HUES48 (cell line): ENCODE results near the gene ZFP3.
"Not testable (repeated sequence)": the region's sequence is repeated elsewhere in the genome, so short reads cannot be mapped to it uniquely, and the experiment has no call there.

Source experiments
- H3K27ac ChIP-seq: one replicate; pipeline ENCODE4 v1.7.0; 2013; ENCODE audit warnings: low read depth, low read length, inconsistent platforms
- H3K27me3 ChIP-seq: 2 replicates; pipeline ENCODE4 v1.6.1; 2013; ENCODE audit warnings: mild to moderate bottlenecking, low read length; ENCODE audit not compliant: control insufficient read depth, insufficient read depth
- H3K36me3 ChIP-seq: 2 replicates; pipeline ENCODE4 v1.6.1; 2013; ENCODE audit warnings: low read length; ENCODE audit not compliant: control insufficient read depth, insufficient read depth
- H3K4me1 ChIP-seq: 2 replicates; pipeline ENCODE4 v1.6.1; 2013; ENCODE audit warnings: mild to moderate bottlenecking, low read length; ENCODE audit not compliant: control insufficient read depth, insufficient read depth
- H3K4me3 ChIP-seq: 2 replicates; pipeline ENCODE4 v1.5.1; 2013; ENCODE audit warnings: mild to moderate bottlenecking, low read depth, low read length
- H3K9ac ChIP-seq: 2 replicates; pipeline ENCODE4 v1.6.1; 2013; ENCODE audit warnings: mild to moderate bottlenecking, low read depth, low read length, moderate library complexity
- H3K9me3 ChIP-seq: 2 replicates; pipeline ENCODE4 v1.6.1; 2013; ENCODE audit warnings: low read length; ENCODE audit not compliant: control insufficient read depth, insufficient read depth

Gene ZFP3

DNA sequence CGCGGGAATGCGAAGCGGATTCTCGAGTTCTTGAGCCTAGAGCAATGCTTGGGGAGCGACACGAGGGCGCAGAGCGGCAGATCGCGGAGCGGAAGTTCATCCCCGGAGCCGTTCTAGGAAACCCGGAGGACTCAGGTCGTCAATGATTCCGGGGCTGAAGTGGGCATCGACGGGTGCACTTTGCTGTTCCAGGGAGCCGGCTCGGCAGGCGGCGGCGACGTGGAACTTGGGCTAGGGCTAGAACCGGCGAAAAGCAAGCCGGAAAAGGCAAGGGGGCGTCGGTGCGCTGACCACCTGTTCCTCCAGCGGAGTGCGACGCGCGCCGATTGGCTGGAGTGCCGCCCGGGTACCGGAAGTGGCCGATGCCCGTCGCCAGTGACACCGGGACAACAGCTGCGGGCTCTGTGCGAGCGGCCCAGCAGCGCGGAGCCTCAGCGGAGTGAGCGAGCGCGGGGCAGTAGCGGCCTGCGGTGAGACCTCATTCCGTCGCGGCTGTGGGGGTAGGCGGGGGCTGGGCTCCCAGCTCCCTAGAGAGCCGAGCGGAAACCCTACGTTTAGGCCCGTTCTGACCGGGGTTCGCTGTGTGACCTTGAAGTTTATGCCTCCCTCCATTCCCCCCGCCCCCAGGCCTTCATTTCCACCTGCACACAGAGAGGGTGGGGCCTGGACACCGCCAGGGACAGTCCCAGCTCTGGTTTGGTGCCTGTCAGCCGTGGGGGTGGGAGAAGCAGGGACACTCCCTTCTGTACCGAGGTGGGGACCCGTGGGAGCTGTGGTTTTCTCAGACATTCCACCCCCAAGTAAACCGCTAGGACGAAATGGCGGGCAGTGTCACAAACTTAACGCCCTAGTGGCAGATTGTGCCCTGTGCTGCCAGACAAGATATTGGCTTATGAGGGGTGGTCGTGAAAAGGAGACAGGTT, at the start of gene ZFP3:
Gene ZFP3, plus strand, starts transcription at position 362 of the 923 bp plus-strand sequence. CDS start 13,038 bp downstream, outside the sequence.
- Histone ChIP-seq H3K9me3 (no peaks in the 10 kb centered on the region), H3K4me1 (peaks cover 8% of the 10 kb centered on the region), H3K9ac (no peak within 1 kb of the TSS), H3K27me3 (peaks cover 10% of the 10 kb centered on the region), H3K27ac (no peak within 1 kb of the TSS), H3K4me3 (peak within 1 kb of the TSS; percentile 47), H3K36me3 (no peaks in the 10 kb centered on the region)

DNA sequence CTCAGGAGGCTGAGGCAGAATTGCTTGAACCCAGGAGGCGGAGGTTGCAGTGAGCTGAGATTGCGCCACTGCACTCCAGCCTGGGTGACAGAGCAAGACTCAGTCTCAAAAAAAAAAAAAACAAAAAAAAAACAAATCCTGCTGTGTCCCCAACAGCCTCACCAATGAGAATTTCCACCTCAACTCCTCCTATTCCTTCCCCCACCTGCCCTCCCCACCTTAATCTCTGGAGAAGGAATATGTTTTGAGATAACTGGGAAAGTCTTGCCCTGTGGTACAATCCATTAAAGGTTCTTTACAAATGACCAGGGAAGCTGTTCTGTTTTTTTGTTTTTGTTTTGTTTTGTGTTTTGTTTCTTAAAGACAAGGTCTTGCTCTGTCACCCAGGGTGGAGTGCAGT, 48.1 kb upstream of the ZFP3 start:
- not testable (repeated sequence) for H3K4me3 ChIP-seq, H3K27ac ChIP-seq

DNA sequence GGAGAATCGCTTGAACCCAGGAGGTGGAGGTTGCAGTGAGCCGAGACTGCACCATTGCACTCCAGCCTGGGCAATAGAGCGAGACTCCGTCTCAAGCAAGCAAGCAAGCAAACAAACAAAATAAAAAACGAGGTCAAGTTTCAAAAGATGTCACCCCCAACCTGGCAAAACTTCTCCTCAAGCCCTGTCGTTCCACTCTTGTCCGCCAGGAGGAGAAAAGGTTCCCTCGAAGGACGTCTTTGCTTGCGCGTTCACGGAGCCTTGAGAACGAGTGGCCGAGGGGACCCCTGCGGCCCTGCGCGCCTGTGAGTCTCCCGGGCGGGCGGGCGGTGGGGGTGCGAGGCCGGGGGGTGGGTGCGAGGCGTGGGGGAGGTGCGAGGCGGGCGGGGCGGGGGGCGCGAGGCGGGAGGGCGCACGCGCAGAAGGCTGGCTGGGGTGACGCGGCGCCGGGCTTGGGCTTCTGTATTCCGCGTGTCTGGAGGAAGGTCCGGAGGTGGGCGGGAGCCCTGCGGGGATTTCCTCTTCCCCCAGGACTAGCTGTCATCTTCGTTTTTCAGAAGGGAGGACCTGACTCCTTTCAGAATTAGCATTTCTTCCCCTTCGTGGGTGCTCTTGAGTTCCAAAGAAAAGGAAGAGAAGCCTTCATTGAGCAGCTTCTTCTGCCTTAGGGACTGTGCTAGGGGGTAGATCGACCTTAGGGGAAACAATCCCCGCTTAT, 46.7 kb upstream of the ZFP3 start:
- no peak overlapping the region for H3K9ac ChIP-seq
- H3K27me3 ChIP-seq, result no peaks in the 10 kb centered on the region
- no peaks in the 10 kb centered on the region for H3K36me3 ChIP-seq
- no peaks in the 10 kb centered on the region for H3K9me3 ChIP-seq
- H3K4me1 ChIP-seq, result no peaks in the 10 kb centered on the region
- peak overlapping the region; percentile 60 for H3K4me3 ChIP-seq
- no peak overlapping the region for H3K27ac ChIP-seq

More for the DNA sequence above, 48.1 kb upstream of the ZFP3 start:
- H3K9ac ChIP-seq, H3K9me3 ChIP-seq, H3K36me3 ChIP-seq, H3K27me3 ChIP-seq, H3K4me1 ChIP-seq: not testable (repeated sequence)

DNA sequence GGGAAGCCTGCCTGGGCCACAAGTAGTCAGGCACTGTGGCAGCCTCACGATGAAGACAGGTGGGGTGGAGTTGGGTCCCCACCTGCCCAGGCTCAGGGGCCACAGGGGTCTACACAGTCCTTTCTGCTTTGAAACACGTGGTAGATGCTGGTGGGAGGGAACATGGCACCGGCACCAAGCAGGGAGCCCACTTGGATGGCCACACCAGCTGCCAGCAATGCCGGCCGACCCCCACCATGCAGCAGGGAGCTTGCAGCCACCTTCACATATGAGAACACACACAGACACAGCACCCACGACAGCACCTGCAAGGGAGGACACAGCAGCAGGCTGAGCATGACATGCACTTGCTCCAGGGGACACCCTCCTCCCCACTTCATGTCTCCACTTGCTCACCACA, 45.4 kb upstream of the ZFP3 start:
- Histone ChIP-seq H3K9ac (no peak overlapping the region), H3K36me3 (no peaks in the 10 kb centered on the region), H3K27me3 (no peaks in the 10 kb centered on the region), H3K9me3 (no peaks in the 10 kb centered on the region), H3K27ac (no peak overlapping the region), H3K4me3 (no peak overlapping the region), H3K4me1 (no peaks in the 10 kb centered on the region)

DNA sequence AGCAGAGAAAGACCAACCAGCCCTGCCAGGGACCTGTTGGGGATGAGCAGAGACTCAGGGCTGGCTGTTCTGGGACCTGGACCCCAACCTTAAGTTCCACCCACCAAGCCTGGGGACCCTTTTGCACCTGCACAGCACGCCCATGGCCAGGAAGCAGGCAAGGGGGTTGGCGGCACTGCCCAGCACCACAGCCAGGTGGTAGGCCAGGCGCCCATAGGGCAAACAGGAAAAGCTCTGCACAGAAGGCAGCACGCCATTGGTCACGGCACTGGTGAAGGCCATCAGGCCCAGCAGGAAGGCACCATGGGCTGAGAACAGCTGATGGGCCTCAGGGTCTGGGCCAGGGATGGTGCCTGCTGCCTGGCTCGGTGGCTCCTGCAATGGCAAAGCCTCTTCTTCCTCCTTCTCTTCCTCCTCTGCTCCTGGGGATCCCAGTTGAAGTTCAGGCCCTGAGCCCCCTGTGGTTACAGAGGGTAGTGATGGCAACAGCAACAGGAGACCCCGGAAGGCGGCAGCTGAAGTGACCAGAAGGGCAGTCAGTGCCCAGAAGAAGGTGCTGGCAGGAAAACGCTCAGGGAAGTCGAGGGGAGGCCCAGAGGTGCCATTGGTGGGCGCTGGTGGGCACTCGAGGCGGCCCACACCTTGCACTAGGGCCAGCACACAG, 44.8 kb upstream of the ZFP3 start:
- no peak overlapping the region for H3K27ac ChIP-seq
- no peaks in the 10 kb centered on the region for H3K4me1 ChIP-seq
- no peaks in the 10 kb centered on the region for H3K9me3 ChIP-seq
- H3K4me3 ChIP-seq, result no peak overlapping the region
- no peaks in the 10 kb centered on the region for H3K36me3 ChIP-seq
- H3K9ac ChIP-seq, result no peak overlapping the region
- no peaks in the 10 kb centered on the region for H3K27me3 ChIP-seq

DNA sequence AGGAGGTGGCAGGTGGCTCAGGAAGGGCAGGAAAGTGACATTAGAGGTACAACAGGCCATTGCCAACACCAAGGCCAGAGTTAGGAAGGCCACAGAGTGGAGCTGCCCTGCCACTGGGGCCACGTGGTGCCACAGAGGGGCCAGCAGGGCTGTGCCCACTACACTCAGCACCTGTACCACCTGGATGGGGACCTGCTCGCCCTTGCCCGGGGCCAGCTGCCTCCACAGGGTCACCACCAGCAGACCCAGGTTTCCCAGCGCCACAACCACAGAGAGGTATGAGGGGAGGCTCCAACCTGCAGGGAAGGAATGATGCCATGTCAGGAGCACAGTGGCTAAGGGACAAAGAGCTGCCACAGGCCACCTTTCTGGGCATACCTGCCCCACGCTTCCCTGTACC, 44.2 kb upstream of the ZFP3 start:
- no peak overlapping the region for H3K4me3 ChIP-seq
- no peaks in the 10 kb centered on the region for H3K36me3 ChIP-seq
- H3K4me1 ChIP-seq, result no peaks in the 10 kb centered on the region
- no peak overlapping the region for H3K9ac ChIP-seq
- no peaks in the 10 kb centered on the region for H3K27me3 ChIP-seq
- no peak overlapping the region for H3K27ac ChIP-seq
- H3K9me3 ChIP-seq, result no peaks in the 10 kb centered on the region

DNA sequence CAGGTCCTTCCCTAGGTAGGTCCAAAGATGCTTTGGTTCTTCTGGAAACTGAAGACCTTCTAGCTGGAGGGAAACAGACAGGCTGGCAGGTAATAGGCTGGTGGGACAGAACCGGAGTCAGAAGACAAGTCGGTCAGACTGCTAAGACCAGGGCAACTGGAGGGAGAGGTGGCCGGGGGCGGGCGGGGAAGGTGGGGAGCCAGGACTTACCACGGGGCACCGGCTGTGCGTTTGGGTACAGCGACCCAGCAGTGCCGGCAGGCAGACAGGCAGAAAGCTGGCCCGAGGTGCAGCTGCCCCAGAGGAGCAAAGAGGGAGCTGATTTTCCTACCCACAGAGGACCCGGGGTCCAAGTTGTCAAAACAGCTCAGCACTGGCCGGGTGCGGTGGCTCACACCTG, 43.6 kb upstream of the ZFP3 start:
- no peak overlapping the region for H3K4me3 ChIP-seq
- no peaks in the 10 kb centered on the region for H3K27me3 ChIP-seq
- no peaks in the 10 kb centered on the region for H3K9me3 ChIP-seq
- H3K9ac ChIP-seq, result no peak overlapping the region
- no peaks in the 10 kb centered on the region for H3K4me1 ChIP-seq
- H3K27ac ChIP-seq, result no peak overlapping the region
- H3K36me3 ChIP-seq, result no peaks in the 10 kb centered on the region

DNA sequence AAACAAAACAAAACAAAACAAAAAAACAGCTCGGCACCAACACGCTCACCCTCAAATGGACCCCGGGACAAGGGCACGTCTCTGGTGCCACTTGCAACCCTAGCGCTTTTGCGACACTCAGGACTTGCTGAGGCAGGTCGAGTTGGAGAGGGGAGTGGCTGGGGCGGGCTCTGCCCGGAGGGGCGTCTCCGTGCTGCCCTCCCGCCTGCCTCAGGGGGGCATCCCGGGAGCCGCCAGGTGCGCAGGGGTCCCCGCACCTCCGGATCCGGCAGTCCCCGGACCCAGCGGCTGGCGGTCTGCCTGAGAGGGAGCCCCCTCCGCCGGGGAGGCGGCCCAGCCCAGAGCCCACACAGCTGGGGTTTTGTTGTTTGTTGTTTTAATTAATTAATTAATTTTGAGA, 43.0 kb upstream of the ZFP3 start, which contains the start of gene SLC52A1:
Gene SLC52A1, minus strand, starts transcription at position 112 of the 400 bp plus-strand sequence. CDS start 820 bp downstream, outside the sequence.
- no peaks in the 10 kb centered on the region for H3K4me1 ChIP-seq
- no peaks in the 10 kb centered on the region for H3K9me3 ChIP-seq
- no peaks in the 10 kb centered on the region for H3K27me3 ChIP-seq
- H3K27ac ChIP-seq, result no peak within 1 kb of the TSS
- no peaks in the 10 kb centered on the region for H3K36me3 ChIP-seq
- H3K9ac ChIP-seq, result no peak within 1 kb of the TSS
- H3K4me3 ChIP-seq, result peak within 1 kb of the TSS; percentile 40

DNA sequence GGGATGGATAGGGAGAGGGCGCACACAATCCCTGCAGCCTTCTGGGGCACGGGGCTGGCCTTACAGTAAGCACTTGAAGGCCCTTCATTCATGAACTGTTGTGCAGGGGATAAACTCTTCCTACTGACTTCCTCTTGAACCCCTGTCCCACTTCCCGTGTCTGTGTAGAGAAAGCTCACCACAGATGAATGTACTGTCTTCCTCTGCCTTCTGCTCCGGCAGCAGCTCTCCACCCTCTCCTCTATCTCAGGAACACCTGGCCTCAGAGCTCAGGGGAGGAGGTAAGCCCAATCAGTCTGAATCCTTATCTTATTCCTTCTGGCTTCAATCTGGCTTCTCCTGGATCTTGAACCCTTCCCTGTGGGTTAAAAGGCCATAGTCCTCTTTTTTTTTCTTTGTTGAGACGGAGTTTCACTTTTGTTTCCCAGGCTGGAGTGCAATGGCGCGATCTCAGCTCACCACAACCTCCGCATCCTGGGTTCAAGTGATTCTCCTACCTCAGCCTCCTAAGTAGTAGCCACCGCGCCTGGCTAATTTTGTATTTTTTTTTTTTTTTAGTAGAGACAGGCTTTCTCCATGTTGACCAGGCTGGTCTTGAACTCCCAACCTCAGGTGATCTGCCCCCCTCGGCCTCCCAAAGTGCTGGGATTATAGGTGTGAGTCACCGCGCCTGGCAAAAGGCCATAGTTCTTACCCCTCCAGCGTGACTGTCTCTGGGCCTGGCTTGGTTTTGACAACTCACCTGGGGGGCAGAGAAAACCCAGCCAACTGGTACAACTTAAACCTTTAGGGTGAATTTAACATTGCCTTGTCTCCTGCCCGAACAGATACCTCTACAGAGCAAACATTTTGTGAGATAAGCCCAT, 35.9 kb upstream of the ZFP3 start:
- H3K4me3 ChIP-seq, result no peak overlapping the region
- no peak overlapping the region for H3K27ac ChIP-seq
- H3K9me3 ChIP-seq, result no peaks in the 10 kb centered on the region
- H3K27me3 ChIP-seq, result no peaks in the 10 kb centered on the region
- H3K9ac ChIP-seq, result no peak overlapping the region
- no peaks in the 10 kb centered on the region for H3K4me1 ChIP-seq
- no peaks in the 10 kb centered on the region for H3K36me3 ChIP-seq

DNA sequence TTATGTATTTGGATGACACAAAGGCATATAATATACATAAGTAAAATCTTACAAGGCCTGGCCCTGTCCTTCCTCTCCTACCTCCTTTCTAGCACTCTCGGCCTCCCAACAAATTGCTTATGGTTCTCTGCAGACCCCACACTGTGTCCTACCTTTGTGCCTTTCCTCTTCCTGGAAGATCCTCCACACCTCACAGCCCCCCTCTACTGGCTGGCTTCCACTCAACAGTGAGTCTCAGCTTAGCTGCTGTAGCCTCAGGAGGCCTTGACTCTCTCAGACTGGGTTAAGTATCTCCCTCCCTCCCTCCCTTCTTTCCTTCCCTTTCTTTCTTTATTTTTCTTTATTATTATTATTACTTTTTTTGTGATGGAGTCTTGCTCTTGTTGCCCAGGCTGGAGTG, 34.7 kb upstream of the ZFP3 start:
- Histone ChIP-seq H3K4me1 (no peaks in the 10 kb centered on the region), H3K27ac (no peak overlapping the region), H3K4me3 (no peak overlapping the region), H3K27me3 (no peaks in the 10 kb centered on the region), H3K36me3 (no peaks in the 10 kb centered on the region), H3K9ac (no peak overlapping the region), H3K9me3 (no peaks in the 10 kb centered on the region)
